Adrenal gland (tissue), 12 donors: ENCODE results near the gene CCDC200. TPM values are rescaled to one million over a fixed set of nuclear protein-coding genes. Genes with fewer than 3 reads are reported as not detected.
A peak's percentile ranks its signal among the peaks of the same experiment; 100 is the strongest.
"Not testable (repeated sequence)": the region's sequence is repeated elsewhere in the genome, so short reads cannot be mapped to it uniquely, and the experiment has no call there.

ENCODE experiments used
- DNase-seq, 7 donors: peaks; one replicate each; pipeline ENCODE4 v3.0.0-alpha.2; 2019 to 2020
- H3K27ac ChIP-seq, 5 donors: fragments of 200-600 bp; sonication (generic) in 4 of 5; 1 replicate in 3 of 5; 2 replicates in 2 of 5; pipeline versions ENCODE4 v1.5.1 to v1.8.0; 2016 to 2020; ENCODE audit warnings: mild to moderate bottlenecking in 1 of 5
- H3K27me3 ChIP-seq: fragments of 200-600 bp; 2 replicates; pipeline ENCODE4 v1.8.0; 2021
- H3K36me3 ChIP-seq, 2 donors: fragments of 200-600 bp; replicated peaks in 1 of 2; 1 replicate in 1 of 2; 2 replicates in 1 of 2; pipeline versions ENCODE4 v1.5.1 to v1.8.0; 2018 to 2022
- H3K4me1 ChIP-seq, 2 donors: fragments of 200-600 bp; replicated peaks in 1 of 2; 1 replicate in 1 of 2; 2 replicates in 1 of 2; pipeline versions ENCODE4 v1.5.1 to v1.8.0; 2018 to 2021
- H3K4me3 ChIP-seq, 4 donors: fragments of 200-600 bp; sonication (generic) in 3 of 4; one replicate each; pipeline ENCODE4 v1.5.1; 2016 to 2018
- H3K9me3 ChIP-seq, 3 donors: fragments of 200-600 bp; sonication (generic) in 1 of 3; replicated peaks in 1 of 3; 1 replicate in 2 of 3; 2 replicates in 1 of 3; pipeline versions ENCODE4 v1.5.1 to v1.8.0; 2016 to 2021
- CTCF ChIP-seq, 6 experiments: fragments of 450-650 bp in 4 of 6; fragments of 200-600 bp in 2 of 6; sonication (generic) in 1 of 6; IDR thresholded peaks; 1 replicate in 5 of 6; 2 replicates in 1 of 6; pipeline versions ENCODE4 v1.5.1 to v1.8.0; 2016 to 2021; ENCODE audit warnings: antibody characterized with exemption in 6 of 6, mild to moderate bottlenecking in 2 of 6, moderate library complexity in 1 of 6
- POLR2A ChIP-seq, 2 donors: fragments of 450-650 bp; IDR thresholded peaks; one replicate each; pipeline ENCODE4 v1.6.1; 2017; ENCODE audit warnings: antibody characterized with exemption in 2 of 2, mild to moderate bottlenecking in 2 of 2, moderate library complexity in 1 of 2
- WGBS, 4 donors: extraction: QIAGEN DNeasy Blood & Tissue Kit in 2 of 4; methylation state at CpG; one replicate each; pipeline versions ENCODE4 v1.1.5 to v1.1.7; 2013 to 2017; 5-methylcytosine and 5-hydroxymethylcytosine counted together
- intact Hi-C, 2 donors: fragments of 100-400 bp; cut with DNase I; formaldehyde crosslinking; loops; one replicate each; pipeline versions ENCODE4 v1.14.1 to v1.15.0; 2022 to 2023
- polyA plus RNA-seq, 3 donors: library from polyadenylated mRNA; stranded (reverse); fragments of 200-250 nt in 2 of 3; fragments of 350-450 nt in 1 of 3; fragmentation: Illumina TruSeq in 1 of 3; extraction: RNeasy Lipid Tissue Mini Kit (QIAGEN cat#74804) in 1 of 3; gene quantifications; one replicate each; pipeline ENCODE4 v1.2.3, GENCODE V29; 2013 to 2014
- total RNA-seq, 9 donors: library from RNA; depleted of rRNA in 4 of 9; stranded (reverse); fragments of >200 nt in 4 of 9; fragments of 120-200 nt in 1 of 9; fragmentation: NEBNext Ultra II Directional in 1 of 9; extraction: Animal tissue kit (Norgen Biotek cat#: 25700) in 1 of 9; gene quantifications; one replicate each; pipeline versions ENCODE4 v1.1.0 to v1.2.4, GENCODE V29; 2013 to 2023
- donor health status: healthy with polysubstance abuse.
- donor health status: Bipolar disorder and iron deficiency.
- donor health status: DM: yes; HTN: yes; CAD: no.
- donor health status: DM: no; HTN: no; CAD: no.
- donor health status: DM: no; HTN: no; CAD: no.
- donor health status: DM: yes; HTN: yes; CAD: no.

CCDC200 gene
- total and polyA plus RNA-seq, 12 donors, result not detected

DNA sequence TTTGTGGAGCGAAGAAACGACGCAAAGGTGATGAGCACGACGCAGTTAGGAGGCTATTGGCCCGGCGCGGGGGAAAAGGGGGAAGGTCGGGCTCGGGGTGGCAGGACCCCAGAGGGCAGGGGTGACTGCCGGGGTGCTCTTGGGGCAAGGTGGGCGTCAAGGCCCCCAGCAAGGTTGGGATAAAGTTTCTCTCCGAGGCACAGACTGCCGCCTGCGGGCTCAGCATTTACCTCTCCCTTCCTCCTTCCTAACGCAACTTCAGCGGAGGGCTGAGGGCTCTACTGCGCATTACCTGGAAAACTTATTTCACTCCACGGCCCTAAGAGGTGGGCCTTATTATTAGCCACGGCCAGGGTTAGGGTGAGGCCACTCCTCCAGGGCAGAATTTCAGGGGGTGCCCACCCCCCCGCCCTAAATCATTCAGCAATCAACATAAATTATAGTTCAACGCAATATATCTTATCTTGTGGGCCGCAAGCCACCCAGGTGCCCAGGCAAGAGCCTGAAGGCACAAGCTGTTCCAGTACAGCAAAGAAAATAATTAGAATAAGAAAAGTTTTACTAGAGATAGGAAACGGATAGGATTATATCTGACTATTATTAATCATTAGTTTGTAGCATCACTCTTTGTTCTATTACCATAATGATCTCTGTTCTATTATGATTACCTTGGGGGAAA is 3.7 kb upstream of the CCDC200 start:
- H3K9me3 ChIP-seq, H3K27me3 ChIP-seq, H3K4me1 ChIP-seq, H3K4me3 ChIP-seq, intact Hi-C loops, H3K36me3 ChIP-seq: not testable (repeated sequence)
- H3K27ac ChIP-seq, result peak overlapping the region in 1 of 5 donors; percentile 29
- peak; percentile 31 to 77 (median 64) for DNase-seq
- 74 to 82% (median 80%) methylated on average over 5 to 20 of the region's 24 CpGs for WGBS, 4 donors

GRCh38 chr17:43231205-43232020 is 3.0 kb upstream of the CCDC200 start:
- H3K4me3 ChIP-seq, H3K36me3 ChIP-seq, H3K9me3 ChIP-seq, H3K27me3 ChIP-seq, intact Hi-C loops, H3K4me1 ChIP-seq: not testable (repeated sequence)
- peak in 5 of 7 donors; percentile 4 to 25 (median 12) for DNase-seq
- peak overlapping the region in 1 of 5 donors; percentile 29 for H3K27ac ChIP-seq
- WGBS, 4 donors, result 42 to 77% (median 66%) methylated on average over 7 to 18 of the region's 40 CpGs

DNA sequence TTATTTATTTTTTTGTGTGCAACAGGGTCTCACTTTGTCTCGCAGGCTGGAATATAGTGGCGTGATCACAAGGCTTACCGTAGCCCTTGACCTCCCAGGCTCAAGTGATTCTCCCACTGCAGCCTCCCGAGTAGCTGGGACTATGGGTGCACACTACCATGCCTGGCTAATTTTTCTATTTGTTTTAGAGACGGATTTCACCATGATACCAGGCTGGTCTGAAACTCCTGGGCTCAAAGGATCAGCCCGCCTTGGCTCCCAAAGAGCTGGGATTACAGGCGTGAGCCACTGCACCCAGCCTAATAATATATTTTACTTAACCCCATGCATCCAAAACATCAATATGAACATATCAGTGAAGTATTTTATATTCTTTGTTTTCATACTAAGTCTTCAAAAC is 2.0 kb downstream of the CCDC200 start:
- WGBS, 4 donors, result 92 to 97% (median 95%) methylated on average over 7 of the region's 7 CpGs
- no peak overlapping the region for H3K27ac ChIP-seq
- no peak overlapping the region for H3K4me3 ChIP-seq
- no peaks in the 10 kb centered on the region for H3K9me3 ChIP-seq
- H3K36me3 ChIP-seq, result no peaks in the 10 kb centered on the region
- intact Hi-C loops, result no loop called here
- TF ChIP-seq POLR2A (IDR thresholded peaks at IDR 0.05) (no peak), CTCF (IDR thresholded peaks at IDR 0.05) (no peak)
- no peaks in the 10 kb centered on the region for H3K4me1 ChIP-seq
- no peaks in the 10 kb centered on the region for H3K27me3 ChIP-seq
- DNase-seq, result peak in 2 of 7 donors; percentile 2 to 6

DNA sequence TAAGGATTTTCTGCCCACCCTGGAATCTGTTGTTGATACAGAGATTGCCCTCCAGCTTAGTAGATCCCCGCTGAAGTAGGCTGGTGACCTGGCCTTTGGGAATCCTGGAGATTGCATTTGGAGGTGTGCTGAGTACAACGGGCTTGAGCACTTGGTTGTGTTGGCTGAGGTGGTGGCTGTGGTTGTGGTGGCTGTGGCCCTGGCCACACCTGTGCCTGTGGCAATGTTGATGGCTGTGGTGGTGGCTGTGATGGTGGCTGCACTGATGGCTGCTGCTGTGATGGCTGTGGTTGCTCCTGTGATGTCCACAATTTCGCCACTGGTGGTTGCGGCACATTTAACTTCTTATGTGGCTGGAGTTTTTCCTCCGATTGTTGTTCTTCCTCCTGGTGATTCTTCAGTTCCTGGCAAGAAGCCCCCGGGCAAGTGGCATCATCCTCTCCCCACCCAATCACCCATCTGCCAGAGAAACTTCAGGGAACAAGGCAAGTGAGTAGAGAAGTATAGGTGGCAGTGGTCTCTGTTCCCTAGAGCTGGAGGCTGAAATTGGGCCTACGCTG is 4.2 kb downstream of the CCDC200 start:
- Histone ChIP-seq H3K4me3 (no peak overlapping the region), H3K27ac (no peak overlapping the region), H3K27me3 (no peaks in the 10 kb centered on the region), H3K36me3 (no peaks in the 10 kb centered on the region), H3K9me3 (no peaks in the 10 kb centered on the region), H3K4me1 (no peaks in the 10 kb centered on the region)
- intact Hi-C loops, result no loop called here
- 87 to 100% (median 92%) methylated on average over 5 to 7 of the region's 7 CpGs for WGBS, 4 donors
- peak in 4 of 7 donors; percentile 5 to 35 (median 6) for DNase-seq
- no peak for TF ChIP-seq CTCF (IDR thresholded peaks at IDR 0.05)
- no peak for TF ChIP-seq POLR2A (IDR thresholded peaks at IDR 0.05)

GRCh38 chr17:43220511-43221125 is 7.8 kb downstream of the CCDC200 start:
- DNase-seq, result peak in 2 of 7 donors; percentile 5 to 41
- intact Hi-C loops, result no loop called here

More at GRCh38 chr17:43220511-43221125, 7.8 kb downstream of the CCDC200 start:
- H3K27me3 ChIP-seq, result no peaks in the 10 kb centered on the region
- H3K4me1 ChIP-seq, result no peaks in the 10 kb centered on the region
- H3K4me3 ChIP-seq, result no peak overlapping the region
- no peak overlapping the region for H3K27ac ChIP-seq
- H3K9me3 ChIP-seq, result no peaks in the 10 kb centered on the region
- TF ChIP-seq POLR2A (IDR thresholded peaks at IDR 0.05) (no peak), CTCF (IDR thresholded peaks at IDR 0.05) (no peak)
- 85 to 94% (median 87%) methylated on average over 9 of the region's 9 CpGs for WGBS, 4 donors
- peaks cover 0 to 4% of the 10 kb centered on the region in 2 donors for H3K36me3 ChIP-seq
